Fibroblast of skin of back (primary cell): ENCODE measurements around the gene RBM4B.
"Not testable (repeated sequence)": the region's sequence is repeated elsewhere in the genome, so short reads cannot be mapped to it uniquely, and the experiment has no call there.

Experiments used
- DNase-seq: peaks from one replicate; pipeline ENCODE4 v3.0.0-alpha.2; 2013

Gene RBM4B

DNA sequence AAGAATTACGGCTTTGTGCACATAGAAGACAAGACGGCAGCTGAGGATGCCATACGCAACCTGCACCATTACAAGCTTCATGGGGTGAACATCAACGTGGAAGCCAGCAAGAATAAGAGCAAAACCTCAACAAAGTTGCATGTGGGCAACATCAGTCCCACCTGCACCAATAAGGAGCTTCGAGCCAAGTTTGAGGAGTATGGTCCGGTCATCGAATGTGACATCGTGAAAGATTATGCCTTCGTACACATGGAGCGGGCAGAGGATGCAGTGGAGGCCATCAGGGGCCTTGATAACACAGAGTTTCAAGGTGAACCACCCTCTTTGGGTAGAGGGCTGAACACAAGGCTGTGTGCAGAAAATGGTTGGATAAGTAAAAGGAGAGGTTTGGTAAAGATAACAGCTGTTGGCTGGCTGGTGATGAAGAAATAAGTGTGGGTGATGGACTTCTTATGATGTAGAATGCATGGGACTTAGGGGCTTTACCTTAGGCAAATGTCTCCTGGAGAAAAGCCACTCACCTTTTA is 37.8 kb downstream of the RBM4B start:
- DNase-seq: not testable (repeated sequence)

- DNase-seq: peak; percentile 38
Observed at GRCh38 chr11:66639066-66639813, 38.4 kb downstream of the RBM4B start.

GRCh38 chr11:66638177-66639065 is 39.3 kb downstream of the RBM4B start, which contains the start of gene RBM4:
TSS of gene RBM4 (plus strand) at chr11:66638703. CDS start at chr11:66639712, 1,009 bp downstream.
- peak; percentile 100 for DNase-seq

DNA sequence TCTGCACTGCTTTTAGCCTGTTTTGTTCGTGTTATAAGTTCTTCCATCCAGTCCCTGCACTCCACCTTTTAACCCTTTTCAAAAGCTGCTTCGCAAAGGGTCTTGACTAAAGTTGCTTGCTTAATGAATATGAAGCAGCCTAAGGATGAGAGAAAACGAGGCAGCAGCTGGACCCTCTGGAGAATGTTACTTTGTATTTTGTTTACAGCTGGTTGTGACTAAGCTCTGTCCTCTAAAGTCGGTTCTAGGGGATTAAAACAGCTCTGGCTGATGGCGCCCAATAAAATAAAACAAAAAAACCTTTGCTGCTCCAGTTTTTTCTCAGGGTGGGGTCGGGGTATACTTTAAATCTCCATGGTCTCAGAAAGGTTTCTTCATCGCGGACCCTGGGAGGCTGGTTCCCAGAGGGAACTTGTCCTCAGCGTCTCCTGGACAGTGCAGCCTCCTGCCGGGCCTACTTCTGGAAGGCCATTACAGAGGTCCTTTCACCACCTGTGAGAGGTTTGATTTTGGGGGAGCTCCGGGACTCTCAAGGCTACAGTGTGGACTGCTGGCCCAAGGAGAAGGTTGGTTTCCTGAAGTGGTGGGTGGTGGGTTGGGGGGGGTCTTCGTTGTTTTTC is 40.0 kb downstream of the RBM4B start:
- no peak for DNase-seq

DNA sequence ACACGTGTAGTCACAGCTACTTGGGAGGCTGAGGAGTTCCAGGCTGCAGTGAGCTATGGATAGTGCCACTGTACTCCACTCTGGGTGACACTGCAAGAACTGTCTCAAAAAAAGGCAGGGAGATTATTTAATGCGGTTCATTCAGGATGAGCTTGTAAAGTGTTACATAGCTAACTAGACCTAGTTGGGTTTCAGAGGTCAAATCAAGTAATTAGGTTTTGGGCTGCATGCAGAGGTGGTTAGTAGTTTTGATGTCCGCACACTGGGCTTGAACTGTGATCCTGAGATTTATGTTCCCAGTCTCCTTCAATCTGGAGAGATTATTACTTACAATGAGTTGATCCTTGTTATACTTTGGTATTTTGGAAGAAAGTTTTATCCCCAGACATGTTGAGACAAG is 41.3 kb downstream of the RBM4B start:
- no peak for DNase-seq

- DNase-seq: no peak
Observed at GRCh38 chr11:66632952-66633351, 44.7 kb downstream of the RBM4B start.

- DNase-seq: no peak
Observed at GRCh38 chr11:66631883-66632282, 45.8 kb downstream of the RBM4B start.

DNA sequence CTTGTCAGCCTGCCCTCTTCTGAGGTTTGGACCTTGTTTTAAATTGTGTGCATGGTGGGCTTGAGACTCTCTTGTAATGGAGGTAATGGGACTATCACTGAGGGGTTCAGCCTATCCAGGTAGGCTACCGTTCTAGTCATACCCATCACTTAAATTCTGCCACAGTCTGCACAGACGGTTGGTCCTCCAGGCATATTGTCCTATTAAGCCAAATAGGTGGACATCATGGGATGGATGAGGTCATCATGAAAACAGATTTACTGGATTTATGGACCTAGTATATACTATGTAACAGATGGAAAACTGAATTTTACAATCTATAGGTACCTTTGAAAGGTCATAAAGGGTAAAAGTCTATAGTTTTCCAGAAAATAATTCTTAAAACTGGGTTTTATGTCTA is 48.3 kb downstream of the RBM4B start:
- no peak for DNase-seq

DNA sequence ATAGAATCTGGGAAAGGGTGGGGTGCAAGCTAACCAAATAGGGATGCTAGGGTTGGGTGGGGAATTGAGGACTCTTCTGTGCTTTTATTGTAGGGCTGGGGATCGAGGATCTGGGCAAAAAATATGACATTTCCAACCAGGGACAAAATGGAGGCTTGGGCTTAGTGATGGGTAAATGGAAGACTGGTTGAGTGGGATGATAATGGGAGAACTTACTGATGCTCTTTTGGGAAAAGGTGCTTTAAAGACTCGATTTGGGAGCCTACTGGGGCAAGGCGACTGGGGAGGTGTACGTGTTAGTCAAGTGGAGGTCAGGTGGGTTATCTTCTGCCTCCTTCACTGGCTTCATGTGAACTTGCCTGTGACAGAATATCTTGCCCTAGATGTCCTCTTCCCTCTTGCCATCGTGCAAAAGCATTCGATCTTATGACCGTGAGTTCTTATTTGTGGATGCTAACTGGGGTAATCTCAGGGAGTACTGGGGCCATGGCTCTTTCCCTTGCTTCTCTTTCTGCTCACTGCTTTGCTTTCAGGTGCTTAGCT is 49.6 kb downstream of the RBM4B start:
- no peak for DNase-seq

DNA sequence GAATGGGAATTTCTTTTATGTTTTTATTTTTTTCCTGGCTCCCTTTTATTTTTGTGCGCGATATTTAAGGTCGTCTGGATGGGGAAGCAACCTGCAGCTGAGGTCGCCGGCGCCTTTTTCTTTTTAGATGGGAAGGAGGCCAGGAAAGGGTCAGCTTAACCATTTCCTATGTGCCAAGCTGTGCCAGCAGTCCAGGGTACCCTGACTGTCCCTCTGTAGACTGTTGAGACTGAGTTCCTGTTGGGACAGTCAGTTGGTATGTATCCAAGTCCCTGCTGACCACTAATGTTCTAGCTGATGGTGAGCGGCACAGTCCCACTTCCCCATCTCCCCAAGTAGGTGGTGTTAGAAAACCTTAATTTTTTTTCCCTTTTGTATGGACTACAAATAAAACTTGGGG is 50.8 kb downstream of the RBM4B start:
- no peak for DNase-seq

GRCh38 chr11:66626382-66626781 is 51.3 kb downstream of the RBM4B start:
- DNase-seq: no peak

- DNase-seq: no peak
Observed at GRCh38 chr11:66625752-66626149, 51.9 kb downstream of the RBM4B start.

DNA sequence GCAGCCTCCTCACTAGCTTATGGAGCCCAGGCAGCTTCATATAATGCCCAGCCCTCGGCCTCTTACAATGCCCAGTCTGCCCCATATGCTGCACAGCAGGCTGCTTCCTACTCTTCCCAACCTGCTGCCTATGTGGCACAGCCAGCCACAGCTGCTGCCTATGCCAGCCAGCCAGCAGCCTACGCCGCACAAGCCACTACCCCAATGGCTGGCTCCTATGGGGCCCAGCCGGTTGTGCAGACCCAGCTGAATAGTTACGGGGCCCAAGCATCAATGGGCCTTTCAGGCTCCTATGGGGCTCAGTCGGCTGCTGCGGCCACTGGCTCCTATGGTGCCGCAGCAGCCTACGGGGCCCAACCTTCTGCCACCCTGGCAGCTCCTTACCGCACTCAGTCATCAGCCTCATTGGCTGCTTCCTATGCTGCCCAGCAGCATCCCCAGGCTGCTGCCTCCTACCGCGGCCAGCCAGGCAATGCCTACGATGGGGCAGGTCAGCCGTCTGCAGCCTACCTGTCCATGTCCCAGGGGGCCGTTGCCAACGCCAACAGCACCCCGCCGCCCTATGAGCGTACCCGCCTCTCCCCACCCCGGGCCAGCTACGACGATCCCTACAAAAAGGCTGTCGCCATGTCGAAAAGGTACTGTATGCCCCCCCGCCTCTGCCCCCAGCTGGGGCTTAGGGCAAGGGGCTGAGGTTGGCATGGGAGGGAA is 52.5 kb downstream of the RBM4B start:
- no peak for DNase-seq

DNA sequence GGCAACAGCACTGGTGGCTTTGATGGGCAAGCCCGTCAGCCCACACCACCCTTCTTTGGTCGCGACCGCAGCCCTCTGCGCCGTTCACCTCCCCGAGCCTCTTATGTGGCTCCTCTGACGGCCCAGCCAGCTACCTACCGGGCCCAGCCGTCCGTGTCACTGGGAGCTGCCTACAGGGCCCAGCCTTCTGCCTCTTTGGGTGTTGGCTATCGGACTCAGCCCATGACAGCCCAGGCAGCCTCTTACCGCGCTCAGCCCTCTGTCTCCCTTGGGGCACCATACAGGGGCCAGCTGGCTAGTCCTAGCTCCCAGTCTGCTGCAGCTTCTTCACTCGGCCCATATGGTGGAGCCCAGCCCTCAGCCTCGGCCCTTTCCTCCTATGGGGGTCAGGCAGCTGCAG is 53.2 kb downstream of the RBM4B start:
- no peak for DNase-seq

DNA sequence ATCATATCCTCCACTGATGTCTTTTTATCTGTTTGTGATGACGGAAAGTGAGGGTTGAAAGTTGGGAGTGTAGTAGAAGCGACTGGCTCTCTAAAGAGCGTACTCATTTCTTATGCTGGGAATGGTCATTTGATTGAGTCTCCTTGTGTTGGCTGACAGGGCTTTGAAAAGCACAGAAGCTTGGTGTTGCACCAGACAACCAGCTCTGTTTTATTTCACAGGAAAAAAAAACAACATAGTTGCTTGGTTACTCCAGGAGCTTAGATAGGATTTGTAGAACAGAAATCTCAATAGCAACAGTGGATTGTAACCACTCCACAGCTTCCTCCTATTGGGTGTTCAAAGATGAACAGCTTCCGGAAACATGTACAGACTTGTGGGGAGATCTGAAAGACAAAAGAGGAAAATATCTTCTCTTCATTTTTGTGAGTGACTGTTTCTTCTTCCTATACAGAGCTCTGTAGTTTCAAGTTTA is 58.6 kb downstream of the RBM4B start:
- DNase-seq: peak; percentile 37

- peak; percentile 68 for DNase-seq
Observed at GRCh38 chr11:66617155-66617834, 60.4 kb downstream of the RBM4B start.

DNA sequence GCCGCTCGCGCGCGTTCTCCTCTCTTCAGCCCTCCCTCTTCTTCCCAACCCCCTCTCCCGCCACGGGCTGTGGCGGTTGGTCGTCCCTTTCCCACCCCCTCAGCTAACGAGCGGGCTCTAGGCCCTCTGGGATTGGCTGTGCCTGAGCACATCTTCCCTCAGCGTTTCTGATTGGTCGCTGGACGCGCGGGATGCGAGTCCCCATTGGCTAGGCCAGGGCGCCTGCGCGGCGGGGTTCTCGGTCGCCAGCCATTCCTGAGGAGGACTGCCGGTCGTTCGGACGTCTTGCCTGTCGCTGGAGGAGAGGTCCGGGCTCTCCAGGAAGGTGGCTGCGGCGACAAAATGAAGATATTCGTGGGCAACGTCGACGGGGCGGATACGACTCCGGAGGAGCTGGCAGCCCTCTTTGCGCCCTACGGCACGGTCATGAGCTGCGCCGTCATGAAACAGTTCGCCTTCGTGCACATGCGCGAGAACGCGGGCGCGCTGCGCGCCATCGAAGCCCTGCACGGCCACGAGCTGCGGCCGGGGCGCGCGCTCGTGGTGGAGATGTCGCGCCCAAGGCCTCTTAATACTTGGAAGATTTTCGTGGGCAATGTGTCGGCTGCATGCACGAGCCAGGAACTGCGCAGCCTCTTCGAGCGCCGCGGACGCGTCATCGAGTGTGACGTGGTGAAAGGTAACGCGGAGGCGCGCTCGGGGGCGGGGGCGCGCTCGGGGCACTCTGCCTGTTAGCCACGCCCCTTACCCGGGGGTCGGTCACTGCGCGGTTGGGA is 61.1 kb downstream of the RBM4B start, which contains the start of gene RBM14:
Gene RBM14, plus strand, starts transcription at position 252 of the 776 bp plus-strand sequence. Its CDS starts 91 bp downstream, at position 343.
- DNase-seq: peak; percentile 100
